WTC11 (cell line): ENCODE data around the gene POLR1C. TPM values are rescaled to one million over a fixed set of nuclear protein-coding genes. Genes with fewer than 3 reads are reported as not detected.

Experiments used
- CREB1 ChIP-seq: sonication (generic); formaldehyde crosslinking; IDR thresholded peaks from 2 replicates; pipeline ENCODE4 v1.8.0; 2023; ENCODE audit warnings: mild to moderate bottlenecking, missing genetic modification reagents
- ETV6 ChIP-seq: sonication (generic); formaldehyde crosslinking; IDR thresholded peaks from 2 replicates; pipeline ENCODE4 v1.8.1; 2022; ENCODE audit warnings: mild to moderate bottlenecking, missing genetic modification reagents
- GABPB1 ChIP-seq: sonication (generic); formaldehyde crosslinking; IDR thresholded peaks from 2 replicates; pipeline ENCODE4 v1.8.1; 2023; ENCODE audit warnings: mild to moderate bottlenecking, missing genetic modification reagents
- SP1 ChIP-seq: sonication (generic); formaldehyde crosslinking; conservative IDR thresholded peaks from 2 replicates; pipeline ENCODE4 v1.8.1; 2022; ENCODE audit warnings: missing genetic modification reagents
- total RNA-seq: library from RNA; stranded (reverse); gene quantifications from 3 replicates; pipeline ENCODE4 v1.2.3, GENCODE V29; 2021
- TF ChIP-seq, protein P1 (sequence below): sonication (generic); formaldehyde crosslinking; IDR thresholded peaks from 2 replicates; pipeline ENCODE4 v1.8.0; 2023; ENCODE audit warnings: missing genetic modification reagents, mild to moderate bottlenecking, borderline replicate concordance
- TF ChIP-seq, protein P2 (sequence below): sonication (generic); formaldehyde crosslinking; IDR thresholded peaks from 2 replicates; pipeline ENCODE4 v1.8.0; 2022; ENCODE audit warnings: missing genetic modification reagents
- TF ChIP-seq, protein P3 (sequence below): sonication (generic); formaldehyde crosslinking; IDR thresholded peaks from 2 replicates; pipeline ENCODE4 v1.8.0; 2022; ENCODE audit warnings: mild to moderate bottlenecking, missing genetic modification reagents
- TF ChIP-seq, protein P4 (sequence below): sonication (generic); formaldehyde crosslinking; IDR thresholded peaks from 2 replicates; pipeline ENCODE4 v1.8.0; 2022; ENCODE audit warnings: mild to moderate bottlenecking, missing genetic modification reagents
- TF ChIP-seq, protein P5 (sequence below): sonication (generic); formaldehyde crosslinking; IDR thresholded peaks from 2 replicates; pipeline ENCODE4 v1.8.1; 2022; ENCODE audit warnings: mild to moderate bottlenecking, moderate library complexity, missing genetic modification reagents
- TF ChIP-seq, protein P6 (sequence below): fragments of 200-600 bp; IDR thresholded peaks from 2 replicates; pipeline ENCODE4 v1.8.0; 2022; ENCODE audit warnings: antibody characterized with exemption

POLR1C gene
- total RNA-seq, 1 experiment from 2014 or later = 46.6 TPM

DNA sequence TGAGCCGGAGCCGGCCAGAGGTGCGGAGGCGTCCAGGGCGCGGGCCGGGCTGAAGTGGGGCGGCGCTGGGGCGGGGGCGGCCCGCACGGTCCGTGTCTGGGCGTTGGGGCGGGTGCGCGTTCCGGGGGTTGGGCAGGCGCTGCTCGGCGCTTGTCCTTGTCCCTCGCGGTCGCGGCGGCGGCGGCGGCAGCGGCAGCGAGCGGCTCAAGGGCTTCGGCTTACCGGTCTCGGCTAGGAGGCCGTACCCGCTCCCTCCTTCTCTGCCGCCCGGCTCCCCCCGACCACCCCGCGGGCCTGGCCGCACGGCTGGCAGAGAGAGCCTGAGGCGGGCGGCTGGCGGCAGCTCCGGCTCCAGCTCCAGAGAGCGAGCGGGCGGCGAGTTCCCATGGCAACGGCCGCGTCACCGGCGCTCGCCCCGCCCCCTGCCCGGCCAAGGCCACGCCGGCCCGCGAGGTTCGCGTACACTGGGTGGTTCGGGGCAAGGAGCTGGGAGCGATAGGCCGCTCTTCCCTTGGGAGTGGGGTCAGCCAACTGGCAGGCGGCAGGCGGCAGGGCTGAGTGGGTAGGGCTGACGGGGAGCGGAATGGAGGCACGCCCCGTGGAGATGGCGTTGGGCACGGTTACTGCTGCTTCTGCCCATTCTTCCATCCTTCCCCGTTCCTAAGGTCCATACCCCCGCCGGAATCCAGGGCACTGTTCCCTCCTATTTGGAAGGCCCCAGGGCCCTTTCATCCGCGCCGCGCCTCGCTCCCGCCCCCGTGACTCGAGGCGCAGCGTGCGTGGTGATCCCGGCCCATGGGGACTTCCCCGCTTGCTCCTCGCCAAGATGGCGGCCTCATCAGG, 6.7 kb upstream of the POLR1C start, which contains the start of gene LRRC73 (continued):
- TF ChIP-seq, protein P1, sequence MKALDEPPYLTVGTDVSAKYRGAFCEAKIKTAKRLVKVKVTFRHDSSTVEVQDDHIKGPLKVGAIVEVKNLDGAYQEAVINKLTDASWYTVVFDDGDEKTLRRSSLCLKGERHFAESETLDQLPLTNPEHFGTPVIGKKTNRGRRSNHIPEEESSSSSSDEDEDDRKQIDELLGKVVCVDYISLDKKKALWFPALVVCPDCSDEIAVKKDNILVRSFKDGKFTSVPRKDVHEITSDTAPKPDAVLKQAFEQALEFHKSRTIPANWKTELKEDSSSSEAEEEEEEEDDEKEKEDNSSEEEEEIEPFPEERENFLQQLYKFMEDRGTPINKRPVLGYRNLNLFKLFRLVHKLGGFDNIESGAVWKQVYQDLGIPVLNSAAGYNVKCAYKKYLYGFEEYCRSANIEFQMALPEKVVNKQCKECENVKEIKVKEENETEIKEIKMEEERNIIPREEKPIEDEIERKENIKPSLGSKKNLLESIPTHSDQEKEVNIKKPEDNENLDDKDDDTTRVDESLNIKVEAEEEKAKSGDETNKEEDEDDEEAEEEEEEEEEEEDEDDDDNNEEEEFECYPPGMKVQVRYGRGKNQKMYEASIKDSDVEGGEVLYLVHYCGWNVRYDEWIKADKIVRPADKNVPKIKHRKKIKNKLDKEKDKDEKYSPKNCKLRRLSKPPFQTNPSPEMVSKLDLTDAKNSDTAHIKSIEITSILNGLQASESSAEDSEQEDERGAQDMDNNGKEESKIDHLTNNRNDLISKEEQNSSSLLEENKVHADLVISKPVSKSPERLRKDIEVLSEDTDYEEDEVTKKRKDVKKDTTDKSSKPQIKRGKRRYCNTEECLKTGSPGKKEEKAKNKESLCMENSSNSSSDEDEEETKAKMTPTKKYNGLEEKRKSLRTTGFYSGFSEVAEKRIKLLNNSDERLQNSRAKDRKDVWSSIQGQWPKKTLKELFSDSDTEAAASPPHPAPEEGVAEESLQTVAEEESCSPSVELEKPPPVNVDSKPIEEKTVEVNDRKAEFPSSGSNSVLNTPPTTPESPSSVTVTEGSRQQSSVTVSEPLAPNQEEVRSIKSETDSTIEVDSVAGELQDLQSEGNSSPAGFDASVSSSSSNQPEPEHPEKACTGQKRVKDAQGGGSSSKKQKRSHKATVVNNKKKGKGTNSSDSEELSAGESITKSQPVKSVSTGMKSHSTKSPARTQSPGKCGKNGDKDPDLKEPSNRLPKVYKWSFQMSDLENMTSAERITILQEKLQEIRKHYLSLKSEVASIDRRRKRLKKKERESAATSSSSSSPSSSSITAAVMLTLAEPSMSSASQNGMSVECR (CRISPR knock-in tag) = peak; percentile 66; the same call in 1 of the 2 replicates
- TF ChIP-seq, protein P2, sequence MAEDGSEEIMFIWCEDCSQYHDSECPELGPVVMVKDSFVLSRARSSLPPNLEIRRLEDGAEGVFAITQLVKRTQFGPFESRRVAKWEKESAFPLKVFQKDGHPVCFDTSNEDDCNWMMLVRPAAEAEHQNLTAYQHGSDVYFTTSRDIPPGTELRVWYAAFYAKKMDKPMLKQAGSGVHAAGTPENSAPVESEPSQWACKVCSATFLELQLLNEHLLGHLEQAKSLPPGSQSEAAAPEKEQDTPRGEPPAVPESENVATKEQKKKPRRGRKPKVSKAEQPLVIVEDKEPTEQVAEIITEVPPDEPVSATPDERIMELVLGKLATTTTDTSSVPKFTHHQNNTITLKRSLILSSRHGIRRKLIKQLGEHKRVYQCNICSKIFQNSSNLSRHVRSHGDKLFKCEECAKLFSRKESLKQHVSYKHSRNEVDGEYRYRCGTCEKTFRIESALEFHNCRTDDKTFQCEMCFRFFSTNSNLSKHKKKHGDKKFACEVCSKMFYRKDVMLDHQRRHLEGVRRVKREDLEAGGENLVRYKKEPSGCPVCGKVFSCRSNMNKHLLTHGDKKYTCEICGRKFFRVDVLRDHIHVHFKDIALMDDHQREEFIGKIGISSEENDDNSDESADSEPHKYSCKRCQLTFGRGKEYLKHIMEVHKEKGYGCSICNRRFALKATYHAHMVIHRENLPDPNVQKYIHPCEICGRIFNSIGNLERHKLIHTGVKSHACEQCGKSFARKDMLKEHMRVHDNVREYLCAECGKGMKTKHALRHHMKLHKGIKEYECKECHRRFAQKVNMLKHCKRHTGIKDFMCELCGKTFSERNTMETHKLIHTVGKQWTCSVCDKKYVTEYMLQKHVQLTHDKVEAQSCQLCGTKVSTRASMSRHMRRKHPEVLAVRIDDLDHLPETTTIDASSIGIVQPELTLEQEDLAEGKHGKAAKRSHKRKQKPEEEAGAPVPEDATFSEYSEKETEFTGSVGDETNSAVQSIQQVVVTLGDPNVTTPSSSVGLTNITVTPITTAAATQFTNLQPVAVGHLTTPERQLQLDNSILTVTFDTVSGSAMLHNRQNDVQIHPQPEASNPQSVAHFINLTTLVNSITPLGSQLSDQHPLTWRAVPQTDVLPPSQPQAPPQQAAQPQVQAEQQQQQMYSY (CRISPR knock-in tag) = 0 out of 2 replicates have a peak, but pooled peaks have one; percentile 7
- TF ChIP-seq, protein P3, sequence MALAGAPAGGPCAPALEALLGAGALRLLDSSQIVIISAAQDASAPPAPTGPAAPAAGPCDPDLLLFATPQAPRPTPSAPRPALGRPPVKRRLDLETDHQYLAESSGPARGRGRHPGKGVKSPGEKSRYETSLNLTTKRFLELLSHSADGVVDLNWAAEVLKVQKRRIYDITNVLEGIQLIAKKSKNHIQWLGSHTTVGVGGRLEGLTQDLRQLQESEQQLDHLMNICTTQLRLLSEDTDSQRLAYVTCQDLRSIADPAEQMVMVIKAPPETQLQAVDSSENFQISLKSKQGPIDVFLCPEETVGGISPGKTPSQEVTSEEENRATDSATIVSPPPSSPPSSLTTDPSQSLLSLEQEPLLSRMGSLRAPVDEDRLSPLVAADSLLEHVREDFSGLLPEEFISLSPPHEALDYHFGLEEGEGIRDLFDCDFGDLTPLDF (CRISPR knock-in tag) = no peak
- TF ChIP-seq, protein P4, sequence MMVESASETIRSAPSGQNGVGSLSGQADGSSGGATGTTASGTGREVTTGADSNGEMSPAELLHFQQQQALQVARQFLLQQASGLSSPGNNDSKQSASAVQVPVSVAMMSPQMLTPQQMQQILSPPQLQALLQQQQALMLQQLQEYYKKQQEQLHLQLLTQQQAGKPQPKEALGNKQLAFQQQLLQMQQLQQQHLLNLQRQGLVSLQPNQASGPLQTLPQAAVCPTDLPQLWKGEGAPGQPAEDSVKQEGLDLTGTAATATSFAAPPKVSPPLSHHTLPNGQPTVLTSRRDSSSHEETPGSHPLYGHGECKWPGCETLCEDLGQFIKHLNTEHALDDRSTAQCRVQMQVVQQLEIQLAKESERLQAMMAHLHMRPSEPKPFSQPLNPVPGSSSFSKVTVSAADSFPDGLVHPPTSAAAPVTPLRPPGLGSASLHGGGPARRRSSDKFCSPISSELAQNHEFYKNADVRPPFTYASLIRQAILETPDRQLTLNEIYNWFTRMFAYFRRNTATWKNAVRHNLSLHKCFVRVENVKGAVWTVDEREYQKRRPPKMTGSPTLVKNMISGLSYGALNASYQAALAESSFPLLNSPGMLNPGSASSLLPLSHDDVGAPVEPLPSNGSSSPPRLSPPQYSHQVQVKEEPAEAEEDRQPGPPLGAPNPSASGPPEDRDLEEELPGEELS (CRISPR knock-in tag) = peak; percentile 13; the same call in 1 of the 2 replicates
- TF ChIP-seq, protein P5, sequence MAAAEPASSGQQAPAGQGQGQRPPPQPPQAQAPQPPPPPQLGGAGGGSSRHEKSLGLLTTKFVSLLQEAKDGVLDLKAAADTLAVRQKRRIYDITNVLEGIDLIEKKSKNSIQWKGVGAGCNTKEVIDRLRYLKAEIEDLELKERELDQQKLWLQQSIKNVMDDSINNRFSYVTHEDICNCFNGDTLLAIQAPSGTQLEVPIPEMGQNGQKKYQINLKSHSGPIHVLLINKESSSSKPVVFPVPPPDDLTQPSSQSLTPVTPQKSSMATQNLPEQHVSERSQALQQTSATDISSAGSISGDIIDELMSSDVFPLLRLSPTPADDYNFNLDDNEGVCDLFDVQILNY (CRISPR knock-in tag) = 0 out of 2 replicates have a peak, but pooled peaks have one; percentile 55
- no peak for TF ChIP-seq CREB1 (CRISPR knock-in tag)
- peak; percentile 76; the same call in 1 of the 2 replicates for TF ChIP-seq ETV6 (CRISPR knock-in tag)
- peak; percentile 43; the same call in 1 of the 2 replicates for TF ChIP-seq SP1 (CRISPR knock-in tag)
- TF ChIP-seq, protein P6, sequence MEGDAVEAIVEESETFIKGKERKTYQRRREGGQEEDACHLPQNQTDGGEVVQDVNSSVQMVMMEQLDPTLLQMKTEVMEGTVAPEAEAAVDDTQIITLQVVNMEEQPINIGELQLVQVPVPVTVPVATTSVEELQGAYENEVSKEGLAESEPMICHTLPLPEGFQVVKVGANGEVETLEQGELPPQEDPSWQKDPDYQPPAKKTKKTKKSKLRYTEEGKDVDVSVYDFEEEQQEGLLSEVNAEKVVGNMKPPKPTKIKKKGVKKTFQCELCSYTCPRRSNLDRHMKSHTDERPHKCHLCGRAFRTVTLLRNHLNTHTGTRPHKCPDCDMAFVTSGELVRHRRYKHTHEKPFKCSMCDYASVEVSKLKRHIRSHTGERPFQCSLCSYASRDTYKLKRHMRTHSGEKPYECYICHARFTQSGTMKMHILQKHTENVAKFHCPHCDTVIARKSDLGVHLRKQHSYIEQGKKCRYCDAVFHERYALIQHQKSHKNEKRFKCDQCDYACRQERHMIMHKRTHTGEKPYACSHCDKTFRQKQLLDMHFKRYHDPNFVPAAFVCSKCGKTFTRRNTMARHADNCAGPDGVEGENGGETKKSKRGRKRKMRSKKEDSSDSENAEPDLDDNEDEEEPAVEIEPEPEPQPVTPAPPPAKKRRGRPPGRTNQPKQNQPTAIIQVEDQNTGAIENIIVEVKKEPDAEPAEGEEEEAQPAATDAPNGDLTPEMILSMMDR = no peak
- 0 out of 2 replicates have a peak, but pooled peaks have one; percentile 38 for TF ChIP-seq GABPB1 (CRISPR knock-in tag)
- TF ChIP-seq, all 79 proteins: peak for 8
